Fibroblast of upper back skin (primary cell): ENCODE measurements around the gene SLCO4C1.
A peak's percentile ranks its signal among the peaks of the same experiment; 100 is the strongest.

Experiments used
- DNase-seq: peaks from one replicate; pipeline ENCODE4 v3.0.0-alpha.2; 2013

The SLCO4C1 gene

GRCh38 chr5:102262688-102263087 is 33.4 kb downstream of the SLCO4C1 start:
- no peak for DNase-seq

GRCh38 chr5:102249381-102249780 is 46.7 kb downstream of the SLCO4C1 start:
- no peak for DNase-seq

- DNase-seq: no peak
Observed at GRCh38 chr5:102243213-102243612, 52.9 kb downstream of the SLCO4C1 start.

GRCh38 chr5:102241809-102242421 is 54.2 kb downstream of the SLCO4C1 start:
- no peak for DNase-seq

GRCh38 chr5:102231693-102232619 is 64.1 kb downstream of the SLCO4C1 start:
- no peak for DNase-seq

- DNase-seq: no peak
Observed at GRCh38 chr5:102229685-102230084, 66.4 kb downstream of the SLCO4C1 start.

GRCh38 chr5:102226321-102226720 is 69.8 kb downstream of the SLCO4C1 start:
- no peak for DNase-seq

GRCh38 chr5:102223542-102224477 is 72.3 kb downstream of the SLCO4C1 start:
- peak; percentile 5 for DNase-seq

- DNase-seq: no peak
Observed at GRCh38 chr5:102222772-102223171, 73.3 kb downstream of the SLCO4C1 start.

- DNase-seq: no peak
Observed at GRCh38 chr5:102221949-102222348, 74.1 kb downstream of the SLCO4C1 start.

GRCh38 chr5:102218159-102218558 is 77.9 kb downstream of the SLCO4C1 start:
- DNase-seq: no peak

- no peak for DNase-seq
Observed at GRCh38 chr5:102216678-102217077, 79.4 kb downstream of the SLCO4C1 start.

GRCh38 chr5:102211165-102211564 is 84.9 kb downstream of the SLCO4C1 start:
- no peak for DNase-seq

- no peak for DNase-seq
Observed at GRCh38 chr5:102200861-102201260, 95.2 kb downstream of the SLCO4C1 start.

GRCh38 chr5:102196481-102196880 is 99.6 kb downstream of the SLCO4C1 start:
- DNase-seq: no peak
